Peyer's patch (tissue), 4 donors: ENCODE data around the gene PLA2G4A. TPM values are rescaled to one million over a fixed set of nuclear protein-coding genes. Genes with fewer than 3 reads are reported as not detected.

ENCODE experiments used
- DNase-seq, 3 donors: peaks; one replicate each; pipeline ENCODE4 v3.0.0-alpha.2; 2017 to 2019
- H3K27ac ChIP-seq, 4 donors: fragments of 200-600 bp; sonication (generic); one replicate each; pipeline ENCODE4 v1.5.1; 2016 to 2019
- H3K27me3 ChIP-seq, 2 donors: fragments of 200-600 bp; sonication (generic); one replicate each; pipeline ENCODE4 v1.5.1; 2019
- H3K36me3 ChIP-seq, 3 donors: fragments of 200-600 bp; sonication (generic); one replicate each; pipeline ENCODE4 v1.5.1; 2016 to 2019
- H3K4me1 ChIP-seq, 4 donors: fragments of 200-600 bp; sonication (generic); one replicate each; pipeline ENCODE4 v1.5.1; 2016 to 2019
- H3K4me3 ChIP-seq, 4 donors: fragments of 200-600 bp; sonication (generic); 1 replicate in 3 of 4; 2 replicates in 1 of 4; pipeline ENCODE4 v1.5.1; 2016 to 2019; ENCODE audit warnings: mild to moderate bottlenecking in 1 of 4
- H3K9me3 ChIP-seq, 4 donors: fragments of 200-600 bp; sonication (generic); one replicate each; pipeline ENCODE4 v1.5.1; 2016 to 2019; ENCODE audit warnings: mild to moderate bottlenecking in 1 of 4
- CTCF ChIP-seq, 6 experiments: fragments of 450-650 bp in 4 of 6; fragments of 200-600 bp in 2 of 6; sonication (generic) in 1 of 6; IDR thresholded peaks; one replicate each; pipeline ENCODE4 v1.5.1; 2017 to 2019; ENCODE audit warnings: antibody characterized with exemption in 6 of 6, mild to moderate bottlenecking in 3 of 6, moderate library complexity in 1 of 6
- POLR2A ChIP-seq, 2 donors: fragments of 450-650 bp; IDR thresholded peaks; one replicate each; pipeline ENCODE4 v1.5.1; 2017; ENCODE audit warnings: antibody characterized with exemption in 2 of 2, mild to moderate bottlenecking in 2 of 2, moderate library complexity in 2 of 2
- total RNA-seq, 4 donors: library from RNA; depleted of rRNA; stranded (reverse); fragments of >200 nt; gene quantifications; one replicate each; pipeline ENCODE4 v1.1.0, GENCODE V29; 2016

The PLA2G4A gene
- total RNA-seq, 4 donors from 2014 or later: 7.0 to 8.3 (median 7.6) TPM

DNA sequence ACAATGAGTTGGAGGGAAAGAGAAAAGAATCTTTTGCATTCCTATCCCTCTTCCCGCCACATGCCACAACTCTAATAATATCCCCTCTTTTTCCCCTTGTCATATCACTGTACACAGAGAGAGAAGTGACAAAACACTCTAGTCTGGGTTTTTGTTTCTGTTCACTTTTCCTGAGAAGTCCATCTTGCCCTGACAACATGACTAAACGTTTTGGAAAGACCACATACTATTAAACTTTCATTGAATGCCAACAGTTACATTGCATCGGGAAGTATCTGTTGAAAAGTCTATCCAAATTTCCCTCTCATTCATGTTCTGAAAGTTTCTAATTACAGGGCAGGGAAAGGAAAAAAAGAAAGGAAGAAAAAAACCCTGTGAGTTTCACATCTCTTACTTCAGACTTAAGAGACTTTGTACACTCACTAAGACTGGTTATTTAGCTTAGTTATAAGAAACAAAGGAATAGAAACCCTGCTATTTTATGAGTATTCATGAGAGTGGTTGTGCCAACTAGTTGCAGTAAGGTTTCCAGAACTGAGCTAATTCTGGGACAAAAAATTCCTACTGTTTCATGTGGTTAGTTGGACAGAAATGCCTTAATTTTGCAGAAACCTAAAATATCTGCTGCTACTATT lies 16.9 kb downstream of the PLA2G4A start:
- H3K27me3 ChIP-seq: no peaks in the 10 kb centered on the region
- no peak for DNase-seq
- H3K36me3 ChIP-seq: no peaks in the 10 kb centered on the region
- peak overlapping the region in 1 of 4 donors; percentile 5 for H3K27ac ChIP-seq
- TF ChIP-seq POLR2A (IDR thresholded peaks at IDR 0.05) (no peak), CTCF (IDR thresholded peaks at IDR 0.05) (no peak)
- no peaks in the 10 kb centered on the region for H3K9me3 ChIP-seq
- peaks cover 0 to 14% (median 0%) of the 10 kb centered on the region in 4 donors for H3K4me1 ChIP-seq
- H3K4me3 ChIP-seq: no peak overlapping the region

GRCh38 chr1:186848509-186849130 lies 19.9 kb downstream of the PLA2G4A start:
- TF ChIP-seq POLR2A (IDR thresholded peaks at IDR 0.05): no peak
- TF ChIP-seq CTCF (IDR thresholded peaks at IDR 0.05): no peak
- H3K9me3 ChIP-seq: no peaks in the 10 kb centered on the region
- H3K4me1 ChIP-seq: peaks cover 0 to 10% (median 0%) of the 10 kb centered on the region in 4 donors
- H3K27me3 ChIP-seq: no peaks in the 10 kb centered on the region
- no peak overlapping the region for H3K4me3 ChIP-seq
- H3K36me3 ChIP-seq: no peaks in the 10 kb centered on the region
- H3K27ac ChIP-seq: peak overlapping the region in 2 of 4 donors; percentile 6 to 27
- no peak for DNase-seq

- no peak for DNase-seq
- Histone ChIP-seq H3K9me3 (no peaks in the 10 kb centered on the region), H3K27ac (peak overlapping the region in 2 of 4 donors; percentile 6 to 27), H3K27me3 (no peaks in the 10 kb centered on the region), H3K4me1 (peaks cover 0 to 10% (median 0%) of the 10 kb centered on the region in 4 donors), H3K4me3 (no peak overlapping the region), H3K36me3 (no peaks in the 10 kb centered on the region)
- TF ChIP-seq POLR2A (IDR thresholded peaks at IDR 0.05) (no peak), CTCF (IDR thresholded peaks at IDR 0.05) (no peak)
Observed at GRCh38 chr1:186849271-186849671, 20.5 kb downstream of the PLA2G4A start.

DNA sequence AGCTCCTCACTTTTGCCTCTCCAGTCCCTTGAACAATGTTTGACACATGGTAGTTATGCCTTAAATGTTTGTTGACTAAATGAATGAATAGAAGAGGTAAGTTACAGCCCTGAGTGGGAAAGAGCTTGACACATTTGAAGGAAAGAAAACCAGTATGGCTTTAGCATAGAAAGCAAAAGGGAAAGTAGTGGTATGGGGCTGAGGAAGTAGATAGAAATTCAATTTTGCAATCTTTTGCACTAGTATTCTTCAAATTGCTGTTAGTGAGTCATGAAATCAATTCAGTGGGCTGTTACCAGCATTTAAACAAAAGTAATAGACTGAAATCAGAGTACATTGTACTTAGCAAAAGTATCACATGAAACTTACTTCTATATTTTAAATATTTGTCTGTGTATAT lies 21.1 kb downstream of the PLA2G4A start:
- peaks cover 0 to 10% (median 0%) of the 10 kb centered on the region in 4 donors for H3K4me1 ChIP-seq
- H3K36me3 ChIP-seq: no peaks in the 10 kb centered on the region
- H3K27ac ChIP-seq: no peak overlapping the region
- no peaks in the 10 kb centered on the region for H3K9me3 ChIP-seq
- DNase-seq: no peak
- H3K27me3 ChIP-seq: no peaks in the 10 kb centered on the region
- H3K4me3 ChIP-seq: no peak overlapping the region
- TF ChIP-seq POLR2A (IDR thresholded peaks at IDR 0.05) (no peak), CTCF (IDR thresholded peaks at IDR 0.05) (no peak)

- H3K9me3 ChIP-seq: no peaks in the 10 kb centered on the region
- no peak overlapping the region for H3K27ac ChIP-seq
- DNase-seq: no peak
- TF ChIP-seq CTCF (IDR thresholded peaks at IDR 0.05) (no peak), POLR2A (IDR thresholded peaks at IDR 0.05) (no peak)
- H3K36me3 ChIP-seq: no peaks in the 10 kb centered on the region
- no peaks in the 10 kb centered on the region for H3K4me1 ChIP-seq
- H3K4me3 ChIP-seq: no peak overlapping the region
- H3K27me3 ChIP-seq: no peaks in the 10 kb centered on the region
Observed at GRCh38 chr1:186854102-186854501, 25.4 kb downstream of the PLA2G4A start.
